Sigmoid colon (tissue), 4 donors: ENCODE data around the gene FNIP2.

ENCODE experiments used
- EP300 ChIP-seq, 4 donors: sonication (generic); formaldehyde crosslinking; IDR thresholded peaks; one replicate each; pipeline ENCODE4 v1.6.1; 2017; ENCODE audit warnings: antibody characterized with exemption in 4 of 4
- POLR2A ChIP-seq, 2 donors: fragments of 450-650 bp; IDR thresholded peaks; one replicate each; pipeline ENCODE4 v1.6.1; 2016; ENCODE audit warnings: antibody characterized with exemption in 2 of 2, mild to moderate bottlenecking in 2 of 2, moderate library complexity in 2 of 2
- TF ChIP-seq, protein P1 (sequence below), 4 experiments: fragments of 450-650 bp in 3 of 4; fragments of 200-600 bp in 1 of 4; IDR thresholded peaks; one replicate each; pipeline ENCODE4 v1.5.1; 2016 to 2019; ENCODE audit warnings: antibody characterized with exemption in 4 of 4, mild to moderate bottlenecking in 3 of 4, moderate library complexity in 2 of 4

DNA sequence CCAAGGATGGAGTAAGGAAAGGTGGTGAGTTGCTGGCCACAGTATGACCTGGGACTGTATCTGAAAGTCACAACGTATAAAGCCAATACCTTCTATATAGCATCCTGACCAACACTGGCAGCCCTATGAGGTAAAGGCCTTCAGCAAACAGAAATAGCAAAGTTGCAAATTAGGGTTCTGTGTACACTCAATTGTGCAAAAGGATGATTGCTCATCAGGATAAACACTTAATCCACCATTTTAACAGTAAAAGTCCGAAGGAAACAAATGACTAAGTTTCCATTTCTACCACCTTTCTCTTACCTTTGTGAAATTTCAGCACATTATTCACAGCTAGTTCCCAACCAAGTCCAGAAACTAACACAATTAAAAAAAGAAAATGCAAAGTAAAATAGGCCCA lies 1.4 kb upstream of the FNIP2 start:
- TF ChIP-seq, protein P1, sequence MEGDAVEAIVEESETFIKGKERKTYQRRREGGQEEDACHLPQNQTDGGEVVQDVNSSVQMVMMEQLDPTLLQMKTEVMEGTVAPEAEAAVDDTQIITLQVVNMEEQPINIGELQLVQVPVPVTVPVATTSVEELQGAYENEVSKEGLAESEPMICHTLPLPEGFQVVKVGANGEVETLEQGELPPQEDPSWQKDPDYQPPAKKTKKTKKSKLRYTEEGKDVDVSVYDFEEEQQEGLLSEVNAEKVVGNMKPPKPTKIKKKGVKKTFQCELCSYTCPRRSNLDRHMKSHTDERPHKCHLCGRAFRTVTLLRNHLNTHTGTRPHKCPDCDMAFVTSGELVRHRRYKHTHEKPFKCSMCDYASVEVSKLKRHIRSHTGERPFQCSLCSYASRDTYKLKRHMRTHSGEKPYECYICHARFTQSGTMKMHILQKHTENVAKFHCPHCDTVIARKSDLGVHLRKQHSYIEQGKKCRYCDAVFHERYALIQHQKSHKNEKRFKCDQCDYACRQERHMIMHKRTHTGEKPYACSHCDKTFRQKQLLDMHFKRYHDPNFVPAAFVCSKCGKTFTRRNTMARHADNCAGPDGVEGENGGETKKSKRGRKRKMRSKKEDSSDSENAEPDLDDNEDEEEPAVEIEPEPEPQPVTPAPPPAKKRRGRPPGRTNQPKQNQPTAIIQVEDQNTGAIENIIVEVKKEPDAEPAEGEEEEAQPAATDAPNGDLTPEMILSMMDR (IDR thresholded peaks at IDR 0.05), result no peak
- TF ChIP-seq POLR2A (IDR thresholded peaks at IDR 0.05) (no peak), EP300 (IDR thresholded peaks at IDR 0.05) (no peak)
